Stimulated activated CD8-positive, alpha-beta memory T cell treated with anti-CD3 and anti-CD28 coated beads, Interleukin-4, amount 100 ng/mL, for 1 hour (primary cell): ENCODE results near the gene FAM193B.
"Not testable (repeated sequence)": the region's sequence is repeated elsewhere in the genome, so short reads cannot be mapped to it uniquely, and the experiment has no call there.

Experiments used
- DNase-seq, 2 donors: peaks; one replicate each; pipeline ENCODE4 v3.0.0-alpha.2; 2020; ENCODE audit warnings: low read depth in 2 of 2, low spot score in 1 of 2

FAM193B gene

GRCh38 chr5:177538876-177539275 is 15.5 kb downstream of the FAM193B start:
- no peak for DNase-seq

GRCh38 chr5:177537389-177538361 is 16.7 kb downstream of the FAM193B start:
- no peak for DNase-seq

GRCh38 chr5:177536386-177536785 is 18.0 kb downstream of the FAM193B start:
- DNase-seq = no peak

- no peak for DNase-seq
Measured at GRCh38 chr5:177535125-177535524, 19.2 kb downstream of the FAM193B start.

GRCh38 chr5:177534433-177534832 is 19.9 kb downstream of the FAM193B start:
- DNase-seq = not testable (repeated sequence)

- DNase-seq = no peak
Measured at GRCh38 chr5:177531209-177531940, 23.0 kb downstream of the FAM193B start.

- no peak for DNase-seq
Measured at GRCh38 chr5:177530638-177531037, 23.7 kb downstream of the FAM193B start.

GRCh38 chr5:177529247-177530203 is 24.8 kb downstream of the FAM193B start:
- DNase-seq = no peak

- DNase-seq = no peak
Measured at GRCh38 chr5:177528631-177529030, 25.7 kb downstream of the FAM193B start.

- no peak for DNase-seq
Measured at GRCh38 chr5:177527595-177527994, 26.8 kb downstream of the FAM193B start.

- DNase-seq = no peak
Measured at GRCh38 chr5:177526791-177527190, 27.6 kb downstream of the FAM193B start.

GRCh38 chr5:177526191-177526590 is 28.2 kb downstream of the FAM193B start:
- no peak for DNase-seq

- DNase-seq = no peak
Measured at GRCh38 chr5:177524941-177525655, 29.3 kb downstream of the FAM193B start.

- DNase-seq = no peak
Measured at GRCh38 chr5:177524539-177524900, 29.8 kb downstream of the FAM193B start.

GRCh38 chr5:177523711-177524538 is 30.4 kb downstream of the FAM193B start:
- no peak for DNase-seq

- no peak for DNase-seq
Measured at GRCh38 chr5:177520916-177521513, 33.3 kb downstream of the FAM193B start.

- DNase-seq = no peak
Measured at GRCh38 chr5:177520271-177520670, 34.1 kb downstream of the FAM193B start.

- DNase-seq = no peak
Measured at GRCh38 chr5:177519463-177520235, 34.7 kb downstream of the FAM193B start.
